Activated CD8-positive, alpha-beta memory T cell treated with anti-CD3 and anti-CD28 coated beads, Interleukin-2, amount 10 ng/mL, durations not matched to agents 7 days and 5 days (primary cell): ENCODE data around the gene TRIM24. TPM values are rescaled to one million over a fixed set of nuclear protein-coding genes. Genes with fewer than 3 reads are reported as not detected.
"Not testable (repeated sequence)": the region's sequence is repeated elsewhere in the genome, so short reads cannot be mapped to it uniquely, and the experiment has no call there.

Experiments used
- ATAC-seq: fragments of 150-1000 bp; cut with Tn5 transposase; one replicate; pipeline ENCODE4 v1.10.0; 2021; ENCODE audit warnings: moderate library complexity
- CTCF ChIA-PET: fragments of 350-600 bp; sonication (Branson Sonifier 250); formaldehyde crosslinking; loops from one replicate; lab custom pipeline; 2021; ENCODE audit warnings: antibody characterized with exemption; lab: Charles Lee
- DNase-seq: peaks from one replicate; pipeline ENCODE4 v3.0.0-alpha.2; 2020
- H3K27ac Mint-ChIP-seq: one replicate; pipeline ENCODE4 v1.8.0; 2021; ENCODE audit warnings: mild to moderate bottlenecking, mixed read lengths
- H3K27me3 Mint-ChIP-seq: one replicate; pipeline ENCODE4 v1.8.0; 2021; ENCODE audit warnings: mixed read lengths
- H3K36me3 Mint-ChIP-seq: one replicate; pipeline ENCODE4 v1.8.0; 2021; ENCODE audit warnings: mild to moderate bottlenecking, mixed read lengths
- H3K4me1 Mint-ChIP-seq: one replicate; pipeline ENCODE4 v1.8.0; 2021; ENCODE audit warnings: mixed read lengths
- H3K4me3 Mint-ChIP-seq: one replicate; pipeline ENCODE4 v1.8.0; 2021; ENCODE audit warnings: mild to moderate bottlenecking, moderate library complexity, mixed read lengths
- H3K9me3 Mint-ChIP-seq: one replicate; pipeline ENCODE4 v1.8.0; 2022; ENCODE audit warnings: low read depth, mixed read lengths
- total RNA-seq, 2 experiments: library from RNA; stranded (reverse); gene quantifications; one replicate each; pipeline ENCODE4 v1.2.3, GENCODE V29; 2021

TRIM24 gene
- total RNA-seq, 2 experiments from 2014 or later: 17.7 to 20.2 TPM

DNA sequence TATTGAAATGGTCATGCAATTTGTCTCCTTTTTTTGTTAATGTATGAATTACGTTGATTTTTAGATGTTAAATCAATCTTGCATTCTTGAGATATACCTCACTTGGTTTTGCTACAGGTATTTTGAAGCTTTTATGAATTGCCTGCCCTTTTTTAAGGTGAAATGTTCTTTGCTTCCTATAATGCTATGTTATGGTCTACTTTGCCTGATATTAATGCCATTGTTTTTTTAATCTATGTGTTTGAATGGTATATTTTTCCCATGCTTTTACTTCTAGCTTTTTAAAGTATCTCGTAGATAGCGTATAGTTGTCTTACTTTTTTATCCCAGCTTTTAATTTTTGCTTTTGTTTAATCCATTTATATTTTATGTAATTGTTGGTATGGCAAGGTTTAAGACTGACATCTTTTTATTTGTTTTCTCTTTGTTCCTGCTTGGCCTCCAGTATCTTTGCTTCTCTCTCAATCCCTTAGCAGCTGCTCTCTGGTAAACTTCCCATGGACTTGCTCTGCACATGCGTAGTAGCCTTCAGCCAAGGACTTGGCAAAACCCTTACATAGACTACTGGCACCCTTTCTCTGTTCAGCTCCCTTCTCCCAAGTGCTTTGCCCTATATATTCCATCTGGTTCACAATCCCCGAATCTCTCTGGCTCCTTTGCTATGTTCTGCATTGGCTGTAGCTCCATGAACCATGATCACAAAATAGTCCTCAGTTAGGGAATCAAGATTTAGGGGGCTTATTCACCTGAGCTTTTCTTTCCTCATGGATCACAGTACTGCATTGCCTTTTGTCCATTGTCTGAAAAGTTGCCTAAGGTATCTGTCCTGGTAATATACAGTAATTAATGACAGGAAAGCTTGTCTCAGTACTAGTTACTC, 8.4 kb downstream of the TRIM24 start:
- Mint-ChIP-seq H3K4me3 (no peak overlapping the region), H3K4me1 (peaks cover 21% of the 10 kb centered on the region), H3K27me3 (no peaks in the 10 kb centered on the region), H3K36me3 (peaks cover 27% of the 10 kb centered on the region), H3K9me3 (no peaks in the 10 kb centered on the region), H3K27ac (no peak overlapping the region)
- no peak for DNase-seq
- CTCF ChIA-PET: no interaction called here
- no peak for ATAC-seq

DNA sequence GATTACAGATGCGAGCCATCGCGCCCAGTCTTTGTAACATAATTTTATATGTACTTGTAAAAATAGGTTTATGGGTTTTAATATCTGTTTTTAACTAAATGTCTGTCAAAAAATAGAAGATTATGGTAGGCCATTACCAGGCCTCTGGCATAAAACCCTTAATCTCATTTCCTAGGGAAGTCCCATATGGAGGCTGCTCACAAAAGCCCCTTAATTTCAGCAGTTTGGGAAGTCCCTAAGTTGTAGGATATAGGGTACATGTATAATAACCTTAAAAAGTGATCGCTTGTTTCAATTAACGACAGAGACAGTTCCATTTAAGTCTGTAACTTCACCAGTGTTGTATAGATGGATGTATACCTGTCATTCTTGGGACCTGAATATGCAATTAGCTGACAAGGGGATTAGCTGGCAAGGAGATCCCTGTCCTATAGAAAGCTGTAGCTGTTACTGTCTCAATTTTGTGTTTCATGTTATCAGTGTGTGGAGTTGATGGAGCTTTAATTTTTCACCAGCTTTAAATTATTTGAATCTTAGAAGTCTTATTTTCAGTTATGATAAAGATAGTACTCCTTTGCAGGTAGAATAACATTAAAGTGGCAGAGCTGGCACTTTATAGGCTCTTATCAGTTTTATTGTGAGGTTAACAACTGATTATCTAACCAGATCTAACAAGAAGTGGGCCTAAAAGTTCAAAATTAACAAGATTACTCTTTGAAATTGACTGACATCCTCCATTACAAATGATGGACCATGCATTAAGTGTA, 10.5 kb downstream of the TRIM24 start:
- Mint-ChIP-seq H3K4me3 (no peak overlapping the region), H3K27ac (no peak overlapping the region)

DNA sequence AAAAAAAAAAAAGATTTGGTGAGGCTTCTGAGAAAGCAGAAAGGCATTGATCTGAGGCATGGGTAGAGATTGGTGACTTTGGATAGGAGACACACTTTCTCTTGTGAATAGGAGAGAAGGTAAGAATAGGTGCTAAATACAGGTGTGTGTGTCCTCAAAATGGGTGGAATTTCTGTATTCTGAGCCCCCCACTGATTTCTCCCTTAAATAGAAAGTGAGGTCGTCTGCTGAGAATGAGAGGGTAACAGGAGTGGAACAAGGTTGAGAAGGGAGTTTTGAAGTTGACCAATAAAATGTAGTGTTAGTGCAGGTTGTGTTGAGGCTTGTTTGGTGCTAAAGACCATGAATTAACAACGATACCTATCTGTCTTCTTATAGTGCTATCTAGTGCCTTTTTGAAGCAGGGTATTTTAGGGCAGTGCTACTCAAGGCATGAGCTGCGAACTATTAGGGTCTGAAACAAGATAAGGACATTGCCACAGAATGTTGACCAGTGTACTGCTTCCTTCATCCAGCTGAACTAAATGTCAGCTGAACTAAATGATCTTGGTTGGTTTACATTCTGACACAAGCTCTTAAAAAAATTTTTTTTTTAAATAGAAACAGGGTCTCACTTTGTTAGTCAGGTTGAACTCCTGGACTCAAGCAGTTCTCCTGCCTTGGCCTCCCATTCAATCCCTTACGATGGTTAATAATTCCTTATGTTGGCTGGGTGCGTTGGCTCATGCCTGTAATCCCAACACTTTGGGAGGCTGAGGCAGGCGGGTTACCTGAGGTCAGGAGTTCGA, 12.4 kb downstream of the TRIM24 start:
- no peak for DNase-seq

More for the DNA sequence above, 10.5 kb downstream of the TRIM24 start:
- H3K4me1 Mint-ChIP-seq: peaks cover 13% of the 10 kb centered on the region
- CTCF ChIA-PET: interaction anchor here (1.2 kb wide), 1 partner anchor 268 kb away, joined by 3 read pairs; no protein-coding TSS in a partner anchor
- no peaks in the 10 kb centered on the region for H3K9me3 Mint-ChIP-seq
- H3K27me3 Mint-ChIP-seq: no peaks in the 10 kb centered on the region
- DNase-seq (no peak), ATAC-seq (no peak)
- peaks cover 23% of the 10 kb centered on the region for H3K36me3 Mint-ChIP-seq

DNA sequence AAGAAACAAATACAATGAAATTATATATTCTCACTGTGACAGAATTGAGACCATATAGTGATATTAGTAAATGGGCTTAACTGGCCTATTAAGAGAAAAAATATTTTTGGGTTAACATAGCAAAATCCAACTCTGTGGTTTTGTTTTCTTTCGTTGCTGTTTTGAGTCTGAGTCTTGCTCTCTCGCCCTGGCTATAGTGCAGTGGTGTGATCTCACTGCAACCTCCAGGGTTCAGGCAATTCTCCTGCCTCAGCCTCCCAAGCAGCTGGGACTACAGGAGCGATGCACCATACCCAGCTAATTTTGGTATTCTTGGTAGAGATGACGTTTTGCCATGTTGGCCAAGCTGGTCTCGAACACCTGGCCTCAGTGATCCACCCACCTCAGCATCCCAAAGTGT, 15.3 kb downstream of the TRIM24 start:
- no peak overlapping the region for H3K4me3 Mint-ChIP-seq
- H3K36me3 Mint-ChIP-seq: peaks cover 11% of the 10 kb centered on the region
- H3K9me3 Mint-ChIP-seq: no peaks in the 10 kb centered on the region
- DNase-seq (no peak), ATAC-seq (no peak)
- CTCF ChIA-PET: no interaction called here
- H3K27me3 Mint-ChIP-seq: no peaks in the 10 kb centered on the region
- H3K4me1 Mint-ChIP-seq: peaks cover 25% of the 10 kb centered on the region
- H3K27ac Mint-ChIP-seq: no peak overlapping the region

More for the DNA sequence above, 12.4 kb downstream of the TRIM24 start:
- no peak for ATAC-seq
- H3K9me3 Mint-ChIP-seq: no peaks in the 10 kb centered on the region
- H3K27me3 Mint-ChIP-seq: no peaks in the 10 kb centered on the region
- H3K4me1 Mint-ChIP-seq: peaks cover 17% of the 10 kb centered on the region
- peaks cover 20% of the 10 kb centered on the region for H3K36me3 Mint-ChIP-seq
- H3K4me3 Mint-ChIP-seq: no peak overlapping the region
- CTCF ChIA-PET: no interaction called here
- no peak overlapping the region for H3K27ac Mint-ChIP-seq

DNA sequence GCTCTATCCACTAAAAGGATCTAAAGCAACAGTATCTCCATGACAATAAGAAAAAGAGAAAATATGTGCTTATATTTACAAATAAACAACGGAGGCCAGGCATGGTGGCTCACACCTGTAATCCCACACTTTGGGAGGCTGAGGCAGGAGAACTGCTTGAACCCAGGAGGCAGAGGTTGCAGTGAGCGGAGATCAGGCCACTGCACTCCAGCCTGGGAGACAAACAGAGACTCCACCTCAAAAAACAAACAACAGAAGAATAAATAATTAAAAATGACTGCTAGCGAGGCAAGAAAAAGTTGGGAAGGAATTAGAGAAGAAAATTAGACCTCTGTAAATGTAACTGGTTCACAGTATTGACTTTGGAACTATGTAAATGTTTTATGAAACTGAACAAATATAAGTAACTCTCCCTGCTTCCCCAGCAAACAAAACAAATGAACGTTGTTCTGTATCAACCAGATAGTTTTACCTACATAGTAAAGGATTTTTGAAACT, 17.1 kb downstream of the TRIM24 start:
- no peak for ATAC-seq
- CTCF ChIA-PET: no interaction called here
- no peak overlapping the region for H3K27ac Mint-ChIP-seq

DNA sequence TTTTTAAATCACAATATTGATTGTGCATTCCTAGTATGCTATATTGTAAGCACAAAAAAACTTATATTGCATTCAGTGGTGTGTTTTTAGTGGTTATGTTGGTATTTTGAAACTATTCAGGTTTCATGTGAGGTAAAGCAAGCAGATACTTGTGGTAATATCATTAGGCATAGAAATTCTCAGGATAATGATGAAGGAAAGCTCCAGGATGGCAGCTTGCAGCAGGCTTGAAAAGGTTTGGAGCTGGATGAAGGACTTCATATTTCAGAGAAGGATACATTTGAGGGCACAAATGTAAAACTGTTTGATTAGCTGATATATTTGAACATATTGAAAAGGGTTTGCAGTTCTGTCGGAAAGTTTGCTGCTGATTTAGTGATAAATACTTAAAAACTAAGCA, 17.5 kb downstream of the TRIM24 start:
- Mint-ChIP-seq H3K4me3 (no peak overlapping the region), H3K9me3 (no peaks in the 10 kb centered on the region), H3K4me1 (peaks cover 31% of the 10 kb centered on the region), H3K27ac (no peak overlapping the region), H3K27me3 (no peaks in the 10 kb centered on the region), H3K36me3 (peaks cover 9% of the 10 kb centered on the region)
- CTCF ChIA-PET: interaction anchor here (1.4 kb wide), 1 partner anchor 11 kb away, joined by 4 read pairs; no protein-coding TSS in a partner anchor
- DNase-seq: no peak
- no peak for ATAC-seq

More for the DNA sequence above, 17.1 kb downstream of the TRIM24 start:
- Mint-ChIP-seq H3K27me3 (no peaks in the 10 kb centered on the region), H3K36me3 (peaks cover 13% of the 10 kb centered on the region), H3K4me3 (no peak overlapping the region), H3K9me3 (no peaks in the 10 kb centered on the region), H3K4me1 (peaks cover 31% of the 10 kb centered on the region)
- no peak for DNase-seq

DNA sequence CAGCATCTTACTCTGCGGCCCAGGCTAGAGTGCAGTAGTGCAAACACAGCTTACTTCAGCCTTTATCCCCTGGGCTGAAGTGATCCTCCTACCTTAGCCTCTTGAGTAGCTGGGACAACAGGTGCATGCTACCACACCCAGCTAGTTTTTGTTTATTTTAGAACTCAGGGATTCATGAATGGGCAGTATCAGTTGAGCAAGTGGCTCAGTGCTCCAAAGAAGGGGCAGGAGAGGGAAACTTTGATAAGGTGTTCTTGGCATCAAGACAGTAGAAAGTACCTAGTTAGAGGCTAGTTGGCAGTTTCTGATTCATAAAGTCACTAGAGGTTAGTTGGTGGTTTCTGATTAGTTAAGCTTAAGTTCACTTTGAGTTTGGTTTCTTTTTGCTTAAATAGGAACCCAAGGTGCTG, 18.4 kb downstream of the TRIM24 start:
- H3K4me3 Mint-ChIP-seq: no peak overlapping the region
- peaks cover 9% of the 10 kb centered on the region for H3K36me3 Mint-ChIP-seq
- peaks cover 33% of the 10 kb centered on the region for H3K4me1 Mint-ChIP-seq
- no peaks in the 10 kb centered on the region for H3K9me3 Mint-ChIP-seq
- H3K27ac Mint-ChIP-seq: peak overlapping the region; percentile 70
- ATAC-seq (peak; percentile 65), DNase-seq (no peak)
- H3K27me3 Mint-ChIP-seq: no peaks in the 10 kb centered on the region
- CTCF ChIA-PET: interaction anchor here (1.4 to 2.0 kb wide), 2 partner anchors 12 to 24 kb away, joined by 4 to 5 read pairs; no protein-coding TSS in a partner anchor

DNA sequence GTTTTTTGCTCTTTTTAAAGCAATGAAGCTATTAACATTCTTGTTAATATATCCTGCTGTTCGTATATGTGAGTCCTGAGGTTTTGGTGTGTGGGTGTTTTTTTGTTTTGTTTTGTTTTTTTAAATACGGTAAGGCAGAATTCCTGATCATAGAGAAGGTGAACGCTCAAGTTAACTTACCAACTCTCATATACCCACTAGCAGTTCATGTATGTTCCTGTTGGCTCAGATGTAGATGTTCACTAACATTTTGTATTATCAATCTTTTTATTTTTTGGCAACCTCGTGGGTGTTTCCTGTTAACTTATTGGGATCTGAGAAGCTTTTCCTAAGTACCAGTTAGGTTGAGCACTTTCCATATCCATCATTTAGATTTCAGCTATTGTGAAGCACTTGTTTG, 20.5 kb downstream of the TRIM24 start:
- Mint-ChIP-seq H3K4me1 (peaks cover 30% of the 10 kb centered on the region), H3K27ac (no peak overlapping the region), H3K9me3 (peaks cover 2% of the 10 kb centered on the region), H3K27me3 (no peaks in the 10 kb centered on the region), H3K4me3 (no peak overlapping the region), H3K36me3 (peaks cover 13% of the 10 kb centered on the region)
- DNase-seq: no peak
- no peak for ATAC-seq
- CTCF ChIA-PET: interaction anchor here (2.0 kb wide), 1 partner anchor 22 kb away, joined by 5 read pairs; no protein-coding TSS in a partner anchor

DNA sequence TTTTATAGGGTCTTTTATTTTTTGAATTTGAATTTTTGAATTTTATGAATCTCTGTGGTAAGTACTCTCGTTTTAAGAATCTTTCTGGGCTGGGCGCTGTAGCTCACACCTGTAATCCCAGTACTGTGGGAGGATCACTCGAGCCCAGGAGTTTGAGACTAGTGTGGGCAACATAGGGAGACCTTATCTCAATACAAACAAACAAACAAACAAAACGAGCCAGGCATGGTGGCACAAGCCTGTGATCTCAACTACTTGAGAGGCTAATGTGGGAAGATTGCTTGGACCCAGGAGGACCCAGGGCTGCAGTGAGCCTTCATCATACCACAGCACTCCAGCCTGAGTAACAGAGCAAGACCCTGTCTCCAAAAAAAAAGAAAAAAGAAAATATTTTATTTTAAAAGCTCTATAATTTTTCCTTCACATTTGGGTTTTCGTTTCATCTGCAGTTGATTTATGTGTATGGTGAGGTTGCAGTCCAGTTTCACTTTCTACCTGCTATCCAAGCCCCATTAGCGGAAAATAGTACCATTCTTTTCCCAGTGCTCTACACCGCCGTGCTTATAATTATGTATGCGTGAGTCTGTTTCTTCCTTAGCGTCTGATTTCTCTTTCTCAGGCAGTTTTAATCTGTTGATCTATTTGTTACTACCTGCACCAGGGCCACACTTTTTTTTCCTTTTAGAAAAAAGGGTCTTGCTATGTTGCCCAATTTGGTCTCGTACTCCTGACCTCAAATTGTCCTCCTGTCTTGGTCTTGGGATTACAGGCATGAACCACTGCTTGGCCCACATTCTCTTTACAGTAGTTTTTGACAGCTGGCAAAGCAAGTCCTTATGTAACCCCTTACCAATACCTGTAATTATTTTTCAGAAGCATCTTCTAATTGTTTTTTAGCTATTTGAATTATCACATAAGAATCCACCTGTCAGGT, 21.7 kb downstream of the TRIM24 start:
- no peaks in the 10 kb centered on the region for H3K27me3 Mint-ChIP-seq
- ATAC-seq: no peak
- peaks cover 2% of the 10 kb centered on the region for H3K9me3 Mint-ChIP-seq
- peaks cover 21% of the 10 kb centered on the region for H3K36me3 Mint-ChIP-seq
- no peak overlapping the region for H3K27ac Mint-ChIP-seq
- peaks cover 27% of the 10 kb centered on the region for H3K4me1 Mint-ChIP-seq
- CTCF ChIA-PET: interaction anchor here (1.6 kb wide), 1 partner anchor 16 kb away, joined by 3 read pairs; no protein-coding TSS in a partner anchor
- H3K4me3 Mint-ChIP-seq: no peak overlapping the region
- no peak for DNase-seq

DNA sequence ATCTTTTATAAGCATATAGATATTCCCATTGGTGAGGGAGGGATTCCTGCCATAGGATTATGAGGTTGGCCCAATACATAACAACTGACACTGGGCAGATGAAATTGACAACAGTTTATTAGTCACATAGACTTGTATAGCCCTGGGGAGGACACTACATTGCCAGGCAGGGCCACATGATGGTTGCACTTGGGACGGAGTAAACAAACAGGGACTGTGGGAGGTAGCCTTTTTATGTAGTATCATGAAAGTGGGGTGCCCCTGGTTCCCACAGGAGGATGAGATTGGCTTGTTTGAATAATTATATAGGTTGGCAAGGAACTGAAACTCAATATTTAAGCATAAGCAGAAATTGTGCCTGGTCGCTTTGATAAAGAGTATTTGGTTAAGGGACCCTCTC, 23.5 kb downstream of the TRIM24 start:
- CTCF ChIA-PET: no interaction called here
- peaks cover 16% of the 10 kb centered on the region for H3K4me1 Mint-ChIP-seq

DNA sequence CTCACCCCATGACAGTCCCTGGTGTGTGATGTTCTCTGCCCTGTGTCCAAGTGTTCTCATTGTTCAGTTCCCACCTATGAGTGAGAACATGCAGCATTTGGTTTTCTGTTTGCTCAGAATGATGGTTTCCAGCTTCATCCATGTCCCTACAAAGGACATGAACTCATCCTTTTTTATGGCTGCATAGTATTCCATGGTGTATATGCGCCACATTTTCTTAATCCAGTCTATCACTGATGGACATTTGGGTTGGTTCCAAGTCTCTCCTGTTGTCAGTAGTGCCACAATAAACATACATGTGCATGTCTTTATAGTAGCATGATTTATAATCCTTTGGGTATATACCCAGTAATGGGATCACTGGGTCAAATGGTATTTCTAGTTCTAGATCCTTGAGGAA, 25.4 kb downstream of the TRIM24 start:
- H3K4me3 Mint-ChIP-seq, H3K9me3 Mint-ChIP-seq, DNase-seq, H3K27ac Mint-ChIP-seq, CTCF ChIA-PET, H3K27me3 Mint-ChIP-seq, H3K4me1 Mint-ChIP-seq, ATAC-seq: not testable (repeated sequence)
- peaks cover 34% of the 10 kb centered on the region for H3K36me3 Mint-ChIP-seq

More for the DNA sequence above, 23.5 kb downstream of the TRIM24 start:
- ATAC-seq (no peak), DNase-seq (no peak)
- Mint-ChIP-seq H3K27ac (no peak overlapping the region), H3K4me3 (no peak overlapping the region), H3K36me3 (peaks cover 27% of the 10 kb centered on the region), H3K9me3 (peaks cover 2% of the 10 kb centered on the region), H3K27me3 (no peaks in the 10 kb centered on the region)

DNA sequence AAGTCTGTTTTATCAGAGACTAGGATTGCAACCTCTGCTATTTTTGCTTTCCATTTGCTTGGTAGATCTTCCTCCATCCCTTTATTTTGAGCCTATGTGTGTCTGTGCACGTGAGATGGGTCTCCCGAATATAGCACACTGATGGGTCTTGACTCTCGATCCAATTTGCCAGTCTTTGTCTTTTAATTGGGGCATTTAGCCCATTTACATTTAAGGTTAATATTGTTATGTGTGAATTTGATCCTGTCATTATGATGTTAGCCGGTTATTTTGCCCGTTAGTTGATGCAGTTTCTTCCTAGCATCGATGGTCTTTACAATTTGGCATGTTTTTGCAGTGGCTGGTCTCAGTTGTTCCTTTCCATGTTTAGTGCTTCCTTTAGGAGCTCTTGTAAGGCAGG, 29.1 kb downstream of the TRIM24 start:
- H3K27me3 Mint-ChIP-seq, H3K9me3 Mint-ChIP-seq, CTCF ChIA-PET, H3K4me1 Mint-ChIP-seq, H3K27ac Mint-ChIP-seq, ATAC-seq, DNase-seq, H3K4me3 Mint-ChIP-seq: not testable (repeated sequence)
- peaks cover 43% of the 10 kb centered on the region for H3K36me3 Mint-ChIP-seq
